SK-N-SH (cell line): ENCODE measurements around the gene ARHGEF26. TPM values are rescaled to one million over a fixed set of nuclear protein-coding genes. Genes with fewer than 3 reads are reported as not detected.
A peak's percentile ranks its signal among the peaks of the same experiment; 100 is the strongest.

Source experiments
- CTCF ChIA-PET: fragments of 300-600, 350-600 bp; formaldehyde crosslinking; extraction: SDS; loops from one replicate; lab custom pipeline; 2021; lab: Yijun Ruan, JAX
- POLR2A ChIA-PET: fragments of 350-600 bp; sonication (Branson Sonifier 250); formaldehyde crosslinking; extraction: SDS; loops from one replicate; lab custom pipeline; 2020; ENCODE audit warnings: antibody characterized with exemption, inconsistent platforms; lab: Yijun Ruan, JAX
- DNase-seq: peaks from one replicate; pipeline ENCODE4 v3.0.0; 2012
- H2AFZ ChIP-seq: fragments of 200-600 bp; sonication (generic); 2 replicates; pipeline ENCODE4 v1.8.1; 2016; ENCODE audit warnings: antibody characterized with exemption, mild to moderate bottlenecking, low read depth
- H3F3A ChIP-seq: fragments of 200-600 bp; sonication (generic); replicated peaks from 2 replicates; pipeline ENCODE3; 2016; ENCODE audit warnings: antibody characterized with exemption, mild to moderate bottlenecking; ENCODE audit not compliant: insufficient read depth
- H3K27ac ChIP-seq, 2 experiments: fragments of 200-500 bp in 1 of 2; fragments of 200-600 bp in 1 of 2; sonication (Bioruptor generic) in 1 of 2; sonication (generic), shearing (Covaris generic) in 1 of 2; 2 replicates each; pipeline versions ENCODE4 v1.5.1 to v1.6.1; 2014 to 2016; ENCODE audit warnings: low read depth in 2 of 2, inconsistent platforms in 1 of 2, low read length in 1 of 2, mild to moderate bottlenecking in 1 of 2, mixed read lengths in 1 of 2
- H3K27me3 ChIP-seq: fragments of 200-600 bp; sonication (generic), shearing (Covaris generic); 2 replicates; pipeline ENCODE4 v1.6.1; 2016; ENCODE audit warnings: mixed run types; ENCODE audit not compliant: insufficient read depth
- H3K36me3 ChIP-seq, 2 experiments: fragments of 200-500 bp in 1 of 2; fragments of 200-600 bp in 1 of 2; sonication (Bioruptor generic) in 1 of 2; sonication (generic) in 1 of 2; replicated peaks in 1 of 2; 2 replicates each; pipeline versions ENCODE3 to v1.5.1; 2014 to 2016; ENCODE audit warnings: low read length in 1 of 2, mild to moderate bottlenecking in 1 of 2; ENCODE audit not compliant: insufficient read depth in 2 of 2, control insufficient read depth in 1 of 2
- H3K4me1 ChIP-seq, 2 experiments: fragments of 200-500 bp in 1 of 2; fragments of 200-600 bp in 1 of 2; sonication (Bioruptor generic) in 1 of 2; sonication (generic), shearing (Covaris generic) in 1 of 2; 2 replicates each; pipeline versions ENCODE4 v1.5.1 to v1.6.1; 2014 to 2016; ENCODE audit warnings: low read depth in 1 of 2, low read length in 1 of 2, mixed run types in 1 of 2; ENCODE audit not compliant: insufficient read depth in 2 of 2, control insufficient read depth in 1 of 2
- H3K4me2 ChIP-seq: fragments of 200-600 bp; sonication (generic), shearing (Covaris generic); 2 replicates; pipeline ENCODE4 v1.6.1; 2017; ENCODE audit warnings: mixed run types
- H3K4me3 ChIP-seq, 2 experiments: fragments of 200-500 bp in 1 of 2; fragments of 200-600 bp in 1 of 2; sonication (Bioruptor generic) in 1 of 2; sonication (generic), shearing (Covaris generic) in 1 of 2; 2 replicates each; pipeline versions ENCODE4 v1.5.1 to v1.8.1; 2014 to 2016; ENCODE audit warnings: low read depth in 2 of 2, inconsistent platforms in 1 of 2, low read length in 1 of 2, mild to moderate bottlenecking in 1 of 2, mixed read lengths in 1 of 2, moderate library complexity in 1 of 2
- H3K79me2 ChIP-seq: fragments of 200-600 bp; sonication (generic); 2 replicates; pipeline ENCODE4 v1.8.1; 2017; ENCODE audit warnings: mild to moderate bottlenecking; ENCODE audit not compliant: insufficient read depth
- H3K9ac ChIP-seq: fragments of 200-600 bp; sonication (generic); 2 replicates; pipeline ENCODE4 v1.6.1; 2017; ENCODE audit warnings: mixed run types
- H3K9me2 ChIP-seq: fragments of 200-600 bp; sonication (generic); 2 replicates; pipeline ENCODE4 v1.6.1; 2017; ENCODE audit warnings: mixed run types
- H3K9me3 ChIP-seq: fragments of 200-600 bp; sonication (generic); 2 replicates; pipeline ENCODE4 v1.6.1; 2017; ENCODE audit warnings: mixed run types, mild to moderate bottlenecking, moderate library complexity
- H4K20me1 ChIP-seq: fragments of 200-600 bp; sonication (generic); 2 replicates; pipeline ENCODE4 v1.6.1; 2017; ENCODE audit warnings: mild to moderate bottlenecking, mixed run types; ENCODE audit not compliant: insufficient read depth
- CHD2 ChIP-seq: fragments of 150-350 bp; IDR thresholded peaks from 2 replicates; pipeline ENCODE4 v1.6.1; 2018; ENCODE audit warnings: low read length; ENCODE audit not compliant: partially characterized antibody
- CTCF ChIP-seq: fragments of 200-600 bp; sonication (generic); IDR thresholded peaks from 2 replicates; pipeline ENCODE4 v1.6.1; 2017; ENCODE audit warnings: antibody characterized with exemption, mild to moderate bottlenecking, moderate library complexity
- ELF1 ChIP-seq: IDR thresholded peaks from 2 replicates; pipeline ENCODE4 v1.4.0; 2012
- EP300 ChIP-seq, 2 experiments: IDR thresholded peaks; 2 replicates each; pipeline versions ENCODE4 v1.4.0 to v1.6.1; 2012; ENCODE audit warnings: borderline replicate concordance in 1 of 2, low read depth in 1 of 2, low read length in 1 of 2
- FOXJ3 ChIP-seq: sonication (generic); formaldehyde crosslinking; IDR thresholded peaks from 2 replicates; pipeline ENCODE4 v1.5.1; 2020; ENCODE audit warnings: mild to moderate bottlenecking, missing genetic modification reagents
- FOXM1 ChIP-seq: IDR thresholded peaks from 2 replicates; pipeline ENCODE4 v1.4.0; 2012; ENCODE audit warnings: low read depth, mild to moderate bottlenecking
- GATA2 ChIP-seq: sonication (generic); formaldehyde crosslinking; IDR thresholded peaks from 2 replicates; pipeline ENCODE4 v1.5.0; 2020; ENCODE audit warnings: mild to moderate bottlenecking, missing genetic modification reagents
- IRF3 ChIP-seq: fragments of 150-350 bp; IDR thresholded peaks from 2 replicates; pipeline ENCODE4 v1.6.1; 2016; ENCODE audit warnings: mild to moderate bottlenecking, low read depth, low read length
- MAX ChIP-seq: IDR thresholded peaks from 2 replicates; pipeline ENCODE4 v1.4.0; 2012; ENCODE audit warnings: low read depth
- MEF2A ChIP-seq: IDR thresholded peaks from 2 replicates; pipeline ENCODE4 v1.4.0; 2012; ENCODE audit warnings: low read depth, borderline replicate concordance
- NFIC ChIP-seq: IDR thresholded peaks from 2 replicates; pipeline ENCODE4 v1.4.0; 2012; ENCODE audit warnings: borderline replicate concordance
- PBX3 ChIP-seq: IDR thresholded peaks from 2 replicates; pipeline ENCODE4; 2012
- RAD21 ChIP-seq: IDR thresholded peaks from 2 replicates; pipeline ENCODE4 v1.6.1; 2012; ENCODE audit warnings: mild to moderate bottlenecking, low read length
- REST ChIP-seq: IDR thresholded peaks from 2 replicates; pipeline ENCODE4 v1.6.1; 2012; ENCODE audit warnings: mild to moderate bottlenecking, low read depth, low read length, moderate library complexity
- RFX5 ChIP-seq: IDR thresholded peaks from 2 replicates; pipeline ENCODE4 v1.6.1; 2012; ENCODE audit warnings: mild to moderate bottlenecking, improper control_type of control experiment, low read length
- SIN3A ChIP-seq: IDR thresholded peaks from 2 replicates; pipeline ENCODE4 v1.6.1; 2012; ENCODE audit warnings: low read depth, mild to moderate bottlenecking, low read length, moderate library complexity, borderline replicate concordance
- SMC3 ChIP-seq: IDR thresholded peaks from 2 replicates; pipeline ENCODE4 v1.6.1; 2012; ENCODE audit warnings: low read depth, low read length, improper control_type of control experiment
- TCF12 ChIP-seq: IDR thresholded peaks from 2 replicates; pipeline ENCODE4 v1.4.0; 2012
- TEAD4 ChIP-seq: IDR thresholded peaks from 2 replicates; pipeline ENCODE4 v1.4.0; 2012; ENCODE audit warnings: mild to moderate bottlenecking, borderline replicate concordance; ENCODE audit not compliant: insufficient read depth
- USF2 ChIP-seq: fragments of 150-350 bp; IDR thresholded peaks from 2 replicates; pipeline ENCODE4 v1.6.1; 2017; ENCODE audit warnings: antibody characterized with exemption, low read length, low read depth, borderline replicate concordance
- WGBS: methylation state at CpG from one replicate; pipeline ENCODE4 v1.1.6; 2017; ENCODE audit warnings: low lambda C conversion rate; 5-methylcytosine and 5-hydroxymethylcytosine counted together
- polyA plus RNA-seq, 3 experiments: library from polyadenylated mRNA; depleted of rRNA; stranded (reverse); fragments of >200 nt; gene quantifications; 2 replicates each; pipeline ENCODE4 v1.2.3, GENCODE V29; 2012

ARHGEF26 gene
- polyA plus RNA-seq, 1 of the 3 experiments (the other 2 are of a cell fraction) = 1.2 TPM

GRCh38 chr3:154241496-154241895, 120.3 kb downstream of the ARHGEF26 start:
- no peaks in the 10 kb centered on the region for H3K27me3 ChIP-seq
- H3K36me3 ChIP-seq = peaks cover 0 to 2% of the 10 kb centered on the region in 2 experiments
- TF ChIP-seq MAX (no peak), RFX5 (no peak), FOXJ3 (no peak), CHD2 (no peak), SMC3 (no peak), PBX3 (no peak), USF2 (no peak), GATA2 (CRISPR knock-in tag) (no peak), IRF3 (no peak), FOXM1 (no peak), RAD21 (no peak), TEAD4 (no peak), EP300 (IDR thresholded peaks at IDR 0.05; ENCODE audit: borderline replicate concordance in 1 of 2, low read depth in 1 of 2, low read length in 1 of 2) (no peak)
- no peaks in the 10 kb centered on the region for H3K9me2 ChIP-seq
- CTCF ChIA-PET = interaction anchor here (1.3 to 1.6 kb wide), 2 partner anchors 11 to 12 kb away, joined by 4 read pairs; no protein-coding TSS in a partner anchor
- H4K20me1 ChIP-seq = no peaks in the 10 kb centered on the region
- no peak overlapping the region for H3K4me2 ChIP-seq
- no peak overlapping the region for H3K9ac ChIP-seq
- POLR2A ChIA-PET = no interaction called here
- no peak for DNase-seq
- no peak overlapping the region for H3K4me3 ChIP-seq
- WGBS = 90% methylated on average over 5 of the region's 5 CpGs
- 0 out of 4 replicates have a peak, but pooled peaks cover 0 to 10% of the 10 kb centered on the region in 2 experiments for H3K4me1 ChIP-seq
- no peak overlapping the region for H2AFZ ChIP-seq
- no peak overlapping the region for H3K27ac ChIP-seq
- no peaks in the 10 kb centered on the region for H3K9me3 ChIP-seq
- H3K79me2 ChIP-seq = no peaks in the 10 kb centered on the region
- peaks cover 9% of the 10 kb centered on the region for H3F3A ChIP-seq

GRCh38 chr3:154242766-154243165, 121.6 kb downstream of the ARHGEF26 start:
- Histone ChIP-seq H3K9ac (no peak overlapping the region), H4K20me1 (no peaks in the 10 kb centered on the region), H3K4me1 (peaks cover 2 to 10% of the 10 kb centered on the region in 2 experiments; a peak in 3 of 4 replicates), H3K9me2 (no peaks in the 10 kb centered on the region), H3K4me2 (no peak overlapping the region), H3K4me3 (no peak overlapping the region), H3K36me3 (peaks cover 0 to 2% of the 10 kb centered on the region in 2 experiments), H3K79me2 (no peaks in the 10 kb centered on the region), H3K27ac (peak overlapping the region in 1 of 2 experiments; percentile 66; a peak in 2 of 4 replicates), H2AFZ (no peak overlapping the region), H3F3A (peaks cover 9% of the 10 kb centered on the region), H3K9me3 (no peaks in the 10 kb centered on the region), H3K27me3 (no peaks in the 10 kb centered on the region)
- 76% methylated on average over 4 of the region's 4 CpGs for WGBS
- ChIA-PET CTCF (interaction anchor here (1.3 kb wide), 1 partner anchor 9 kb away, joined by 4 read pairs; no protein-coding TSS in a partner anchor), POLR2A (no interaction called here)
- DNase-seq = no peak
- TF ChIP-seq REST (no peak), NFIC (no peak), CTCF (no peak), MEF2A (no peak), ELF1 (no peak), RAD21 (no peak), TCF12 (no peak), SIN3A (no peak), CHD2 (no peak)
